HCT116 (cell line): ENCODE measurements around the gene POU2AF2. TPM values are rescaled to one million over a fixed set of nuclear protein-coding genes. Genes with fewer than 3 reads are reported as not detected.

Experiments
- ATAC-seq: fragments of 200-7000 bp; cut with Tn5 transposase; 2 replicates; pipeline ENCODE4 v1.9.1; 2020; ENCODE audit warnings: mild to moderate bottlenecking, moderate library complexity
- BruUV-seq: library from RNA; stranded (reverse); fragments of 400-500 nt; replicated peaks from 2 replicates; lab custom pipeline; 2021; lab: Mats Ljungman, UMichigan
- CTCF ChIA-PET: fragments of 300-600 bp; sonication (Branson Sonifier 250); formaldehyde crosslinking; loops from one replicate; lab custom pipeline; 2021; ENCODE audit warnings: antibody characterized with exemption; lab: Charles Lee
- POLR2A ChIA-PET: fragments of 300-600, 350-600 bp; sonication (Branson Sonifier 250); formaldehyde crosslinking; loops from one replicate; lab custom pipeline; 2021; ENCODE audit warnings: antibody characterized with exemption; lab: Charles Lee
- RAD21 ChIA-PET, 2 experiments: fragments of 300-600 bp; sonication (Branson Sonifier 250); formaldehyde crosslinking; loops; one replicate each; lab custom pipeline; 2023; ENCODE audit warnings: low total read pairs in 2 of 2; ENCODE audit not compliant: uncharacterized antibody in 2 of 2, unreplicated experiment in 2 of 2, low non-redundant PET in 1 of 2; lab: Charles Lee
- DNase-seq: peaks from one replicate; pipeline ENCODE4 v3.0.0-alpha.2; 2010; ENCODE audit warnings: low read depth, low spot score
- H2AFZ ChIP-seq: fragments of 200-600 bp; shearing (Covaris generic), sonication (generic); 2 replicates; pipeline ENCODE4 v1.6.1; 2017; ENCODE audit warnings: low read depth, mixed run types, mixed read lengths, antibody characterized with exemption, low read length; ENCODE audit not compliant: poor library complexity, severe bottlenecking
- H3K27ac ChIP-seq: 2 replicates; pipeline ENCODE4 v1.5.1; 2012; ENCODE audit warnings: low read depth, low read length
- H3K27me3 ChIP-seq: fragments of 200-600 bp; sonication (generic); 2 replicates; pipeline ENCODE4 v1.6.1; 2016; ENCODE audit warnings: mixed run types, low read length, mixed read lengths; ENCODE audit not compliant: insufficient read depth
- H3K36me3 ChIP-seq, 2 experiments: fragments of 200-500 bp in 1 of 2; fragments of 200-600 bp in 1 of 2; sonication (Bioruptor generic) in 1 of 2; sonication (generic) in 1 of 2; 2 replicates each; pipeline versions ENCODE4 v1.5.1 to v1.6.1; 2014 to 2016; ENCODE audit warnings: low read length in 2 of 2, inconsistent platforms in 1 of 2, mixed read lengths in 1 of 2, mixed run types in 1 of 2; ENCODE audit not compliant: insufficient read depth in 2 of 2, control insufficient read depth in 1 of 2
- H3K4me1 ChIP-seq, 2 experiments: fragments of 200-600 bp in 1 of 2; sonication (generic) in 1 of 2; 2 replicates each; pipeline versions ENCODE4 v1.5.1 to v1.6.1; 2012 to 2017; ENCODE audit warnings: low read length in 2 of 2, inconsistent platforms in 1 of 2, mild to moderate bottlenecking in 1 of 2, mixed read lengths in 1 of 2, mixed run types in 1 of 2, moderate library complexity in 1 of 2; ENCODE audit not compliant: insufficient read depth in 2 of 2, control insufficient read depth in 1 of 2
- H3K4me2 ChIP-seq: fragments of 200-600 bp; sonication (generic); 2 replicates; pipeline ENCODE4 v1.6.1; 2017; ENCODE audit warnings: mixed run types, low read length, mixed read lengths
- H3K4me3 ChIP-seq, 2 experiments: fragments of 200-600 bp in 1 of 2; sonication (generic) in 1 of 2; replicated peaks in 1 of 2; 2 replicates each; pipeline ENCODE4 v1.5.1; 2011 to 2016; ENCODE audit warnings: low read length in 2 of 2, control low read depth in 1 of 2, low read depth in 1 of 2, mild to moderate bottlenecking in 1 of 2, mixed read lengths in 1 of 2, mixed run types in 1 of 2
- H3K79me2 ChIP-seq: fragments of 200-600 bp; sonication (generic); 2 replicates; pipeline ENCODE4 v1.6.1; 2017; ENCODE audit warnings: mild to moderate bottlenecking, mixed run types, low read length, moderate library complexity, mixed read lengths; ENCODE audit not compliant: insufficient read depth
- H3K9ac ChIP-seq: fragments of 200-600 bp; sonication (generic); 2 replicates; pipeline ENCODE4 v1.6.1; 2016; ENCODE audit warnings: low read length, mixed read lengths
- H3K9me2 ChIP-seq: fragments of 200-600 bp; sonication (generic), shearing (Covaris generic); 2 replicates; pipeline ENCODE4 v1.6.1; 2017; ENCODE audit warnings: mixed run types, mild to moderate bottlenecking, moderate library complexity; ENCODE audit not compliant: insufficient read depth
- H3K9me3 ChIP-seq, 2 experiments: fragments of 200-500 bp in 1 of 2; fragments of 200-600 bp in 1 of 2; sonication (Bioruptor generic) in 1 of 2; sonication (generic) in 1 of 2; 2 replicates each; pipeline ENCODE4 v1.6.1; 2014 to 2017; ENCODE audit warnings: low read length in 2 of 2, mixed read lengths in 2 of 2, inconsistent platforms in 1 of 2, low read depth in 1 of 2, mild to moderate bottlenecking in 1 of 2, mixed run types in 1 of 2, moderate library complexity in 1 of 2; ENCODE audit not compliant: control insufficient read depth in 1 of 2, insufficient read depth in 1 of 2
- H4K20me1 ChIP-seq: fragments of 200-600 bp; sonication (generic), shearing (Covaris generic); 2 replicates; pipeline ENCODE4 v1.6.1; 2017; ENCODE audit warnings: mixed run types, mild to moderate bottlenecking, moderate library complexity; ENCODE audit not compliant: insufficient read depth
- CBX3 ChIP-seq: IDR thresholded peaks from 2 replicates; pipeline ENCODE4 v1.6.1; 2012; ENCODE audit warnings: low read depth
- EGR1 ChIP-seq: IDR thresholded peaks from 2 replicates; pipeline ENCODE4 v1.6.1; 2012; ENCODE audit warnings: low read depth
- ELF1 ChIP-seq: IDR thresholded peaks from 2 replicates; pipeline ENCODE4 v1.6.1; 2012; ENCODE audit warnings: low read depth, borderline replicate concordance
- EZH2 ChIP-seq: fragments of 200-600 bp; sonication (generic); IDR thresholded peaks from 2 replicates; pipeline ENCODE4 v1.6.1; 2017; ENCODE audit warnings: antibody characterized with exemption, mixed run types
- EZH2phosphoT487 ChIP-seq: fragments of 200-600 bp; IDR thresholded peaks from 2 replicates; pipeline ENCODE4 v1.6.1; 2018; ENCODE audit warnings: antibody characterized with exemption, borderline replicate concordance
- FOSL1 ChIP-seq: IDR thresholded peaks from 2 replicates; pipeline ENCODE4 v1.6.1; 2012; ENCODE audit warnings: low read depth
- JUND ChIP-seq: IDR thresholded peaks from 2 replicates; pipeline ENCODE4 v1.6.1; 2012
- POLR2A ChIP-seq: IDR thresholded peaks from 2 replicates; pipeline ENCODE4 v1.7.0; 2011; ENCODE audit warnings: borderline replicate concordance; ENCODE audit not compliant: insufficient read depth, insufficient read length; ENCODE audit errors: extremely low read depth
- SIN3A ChIP-seq: IDR thresholded peaks from 2 replicates; pipeline ENCODE4 v1.6.1; 2012; ENCODE audit warnings: low read depth
- SP1 ChIP-seq: IDR thresholded peaks from 2 replicates; pipeline ENCODE4 v1.6.1; 2012; ENCODE audit warnings: low read depth
- SRF ChIP-seq: IDR thresholded peaks from 2 replicates; pipeline ENCODE4 v1.6.1; 2012; ENCODE audit warnings: low read depth
- TCF7L2 ChIP-seq: IDR thresholded peaks from 2 replicates; pipeline ENCODE4 v1.7.0; 2011; ENCODE audit warnings: borderline replicate concordance, inconsistent platforms; ENCODE audit not compliant: insufficient read depth, insufficient read length; ENCODE audit errors: extremely low read depth
- YY1 ChIP-seq: IDR thresholded peaks from 2 replicates; pipeline ENCODE4 v1.6.1; 2011; ENCODE audit warnings: low read length, low read depth, moderate library complexity, mild to moderate bottlenecking; ENCODE audit not compliant: insufficient replicate concordance; ENCODE audit errors: extremely low read depth
- ZFX ChIP-seq: fragments of 450-650 bp; IDR thresholded peaks from 2 replicates; pipeline ENCODE4 v1.6.1; 2017
- ZNF274 ChIP-seq: fragments of 200-500 bp; sonication (Bioruptor generic); IDR thresholded peaks from 2 replicates; pipeline ENCODE4 v1.6.1; 2014; ENCODE audit warnings: mild to moderate bottlenecking, low read depth, low read length, inconsistent platforms
- intact Hi-C: fragments of 100-400 bp; cut with micrococcal nuclease; formaldehyde crosslinking; loops from 2 replicates; pipeline ENCODE4 v1.10.0; 2022
- total RNA-seq: library from RNA; stranded (reverse); gene quantifications from one replicate; pipeline ENCODE4 v1.2.1, GENCODE V29; 2021; ENCODE audit not compliant: unreplicated experiment
- TF ChIP-seq, protein P1 (sequence below): IDR thresholded peaks from 2 replicates; pipeline ENCODE4 v1.6.1; 2012; ENCODE audit warnings: low read depth
- TF ChIP-seq, protein P2 (sequence below), 3 experiments: fragments of 200-600 bp in 1 of 3; sonication (generic) in 1 of 3; IDR thresholded peaks in 2 of 3; conservative IDR thresholded peaks in 1 of 3; 2 replicates each; pipeline ENCODE4 v1.5.1; 2012 to 2017; ENCODE audit warnings: low read depth in 2 of 3, low read length in 2 of 3, antibody characterized with exemption in 1 of 3, borderline replicate concordance in 1 of 3, control low read depth in 1 of 3, mild to moderate bottlenecking in 1 of 3, mixed read lengths in 1 of 3, mixed run types in 1 of 3, moderate library complexity in 1 of 3; ENCODE audit not compliant: insufficient read depth in 1 of 3
- TF ChIP-seq, protein P3 (sequence below): IDR thresholded peaks from 2 replicates; pipeline ENCODE4 v1.6.1; 2011; ENCODE audit warnings: mild to moderate bottlenecking, low read length, moderate library complexity; ENCODE audit not compliant: insufficient replicate concordance; ENCODE audit errors: extremely low read depth
- TF ChIP-seq, protein P4 (sequence below): IDR thresholded peaks from 2 replicates; pipeline ENCODE4 v1.6.1; 2012
- TF ChIP-seq, protein P5 (sequence below): IDR thresholded peaks from 2 replicates; pipeline ENCODE4 v1.6.1; 2012

The POU2AF2 gene
- total RNA-seq, 1 experiment from 2014 or later: not detected

- BruUV-seq: no TSS peak
- Histone ChIP-seq H3K9ac (no peak overlapping the region), H2AFZ (no peak overlapping the region), H3K9me3 (no peaks in the 10 kb centered on the region), H3K27me3 (peaks cover 6% of the 10 kb centered on the region; the same call in 1 of the 2 replicates), H3K4me2 (no peak overlapping the region), H3K9me2 (no peaks in the 10 kb centered on the region; the same call in 1 of the 2 replicates), H3K4me3 (no peak overlapping the region), H3K79me2 (no peaks in the 10 kb centered on the region), H3K27ac (no peak overlapping the region), H4K20me1 (no peaks in the 10 kb centered on the region), H3K36me3 (no peaks in the 10 kb centered on the region), H3K4me1 (no peaks in the 10 kb centered on the region)
- no peak for ATAC-seq
- intact Hi-C loops: no loop called here
- no peak for TF ChIP-seq ZFX
- no peak for TF ChIP-seq EGR1
- no peak for TF ChIP-seq EZH2
- no peak for TF ChIP-seq ZNF274
- TF ChIP-seq, protein P1, sequence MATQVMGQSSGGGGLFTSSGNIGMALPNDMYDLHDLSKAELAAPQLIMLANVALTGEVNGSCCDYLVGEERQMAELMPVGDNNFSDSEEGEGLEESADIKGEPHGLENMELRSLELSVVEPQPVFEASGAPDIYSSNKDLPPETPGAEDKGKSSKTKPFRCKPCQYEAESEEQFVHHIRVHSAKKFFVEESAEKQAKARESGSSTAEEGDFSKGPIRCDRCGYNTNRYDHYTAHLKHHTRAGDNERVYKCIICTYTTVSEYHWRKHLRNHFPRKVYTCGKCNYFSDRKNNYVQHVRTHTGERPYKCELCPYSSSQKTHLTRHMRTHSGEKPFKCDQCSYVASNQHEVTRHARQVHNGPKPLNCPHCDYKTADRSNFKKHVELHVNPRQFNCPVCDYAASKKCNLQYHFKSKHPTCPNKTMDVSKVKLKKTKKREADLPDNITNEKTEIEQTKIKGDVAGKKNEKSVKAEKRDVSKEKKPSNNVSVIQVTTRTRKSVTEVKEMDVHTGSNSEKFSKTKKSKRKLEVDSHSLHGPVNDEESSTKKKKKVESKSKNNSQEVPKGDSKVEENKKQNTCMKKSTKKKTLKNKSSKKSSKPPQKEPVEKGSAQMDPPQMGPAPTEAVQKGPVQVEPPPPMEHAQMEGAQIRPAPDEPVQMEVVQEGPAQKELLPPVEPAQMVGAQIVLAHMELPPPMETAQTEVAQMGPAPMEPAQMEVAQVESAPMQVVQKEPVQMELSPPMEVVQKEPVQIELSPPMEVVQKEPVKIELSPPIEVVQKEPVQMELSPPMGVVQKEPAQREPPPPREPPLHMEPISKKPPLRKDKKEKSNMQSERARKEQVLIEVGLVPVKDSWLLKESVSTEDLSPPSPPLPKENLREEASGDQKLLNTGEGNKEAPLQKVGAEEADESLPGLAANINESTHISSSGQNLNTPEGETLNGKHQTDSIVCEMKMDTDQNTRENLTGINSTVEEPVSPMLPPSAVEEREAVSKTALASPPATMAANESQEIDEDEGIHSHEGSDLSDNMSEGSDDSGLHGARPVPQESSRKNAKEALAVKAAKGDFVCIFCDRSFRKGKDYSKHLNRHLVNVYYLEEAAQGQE: no peak
- no peak for TF ChIP-seq ELF1
- no peak for TF ChIP-seq SRF
- TF ChIP-seq, protein P2, sequence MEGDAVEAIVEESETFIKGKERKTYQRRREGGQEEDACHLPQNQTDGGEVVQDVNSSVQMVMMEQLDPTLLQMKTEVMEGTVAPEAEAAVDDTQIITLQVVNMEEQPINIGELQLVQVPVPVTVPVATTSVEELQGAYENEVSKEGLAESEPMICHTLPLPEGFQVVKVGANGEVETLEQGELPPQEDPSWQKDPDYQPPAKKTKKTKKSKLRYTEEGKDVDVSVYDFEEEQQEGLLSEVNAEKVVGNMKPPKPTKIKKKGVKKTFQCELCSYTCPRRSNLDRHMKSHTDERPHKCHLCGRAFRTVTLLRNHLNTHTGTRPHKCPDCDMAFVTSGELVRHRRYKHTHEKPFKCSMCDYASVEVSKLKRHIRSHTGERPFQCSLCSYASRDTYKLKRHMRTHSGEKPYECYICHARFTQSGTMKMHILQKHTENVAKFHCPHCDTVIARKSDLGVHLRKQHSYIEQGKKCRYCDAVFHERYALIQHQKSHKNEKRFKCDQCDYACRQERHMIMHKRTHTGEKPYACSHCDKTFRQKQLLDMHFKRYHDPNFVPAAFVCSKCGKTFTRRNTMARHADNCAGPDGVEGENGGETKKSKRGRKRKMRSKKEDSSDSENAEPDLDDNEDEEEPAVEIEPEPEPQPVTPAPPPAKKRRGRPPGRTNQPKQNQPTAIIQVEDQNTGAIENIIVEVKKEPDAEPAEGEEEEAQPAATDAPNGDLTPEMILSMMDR (IDR thresholded peaks at IDR 0.05 in 2 of 3, conservative IDR thresholded peaks at IDR 0.05 in 1 of 3; ENCODE audit: borderline replicate concordance in 1 of 3, insufficient read depth in 1 of 3, low read depth in 2 of 3, low read length in 2 of 3): no peak
- TF ChIP-seq SIN3A: no peak
- TF ChIP-seq SP1: no peak
- no peak for TF ChIP-seq TCF7L2
- TF ChIP-seq, protein P3, sequence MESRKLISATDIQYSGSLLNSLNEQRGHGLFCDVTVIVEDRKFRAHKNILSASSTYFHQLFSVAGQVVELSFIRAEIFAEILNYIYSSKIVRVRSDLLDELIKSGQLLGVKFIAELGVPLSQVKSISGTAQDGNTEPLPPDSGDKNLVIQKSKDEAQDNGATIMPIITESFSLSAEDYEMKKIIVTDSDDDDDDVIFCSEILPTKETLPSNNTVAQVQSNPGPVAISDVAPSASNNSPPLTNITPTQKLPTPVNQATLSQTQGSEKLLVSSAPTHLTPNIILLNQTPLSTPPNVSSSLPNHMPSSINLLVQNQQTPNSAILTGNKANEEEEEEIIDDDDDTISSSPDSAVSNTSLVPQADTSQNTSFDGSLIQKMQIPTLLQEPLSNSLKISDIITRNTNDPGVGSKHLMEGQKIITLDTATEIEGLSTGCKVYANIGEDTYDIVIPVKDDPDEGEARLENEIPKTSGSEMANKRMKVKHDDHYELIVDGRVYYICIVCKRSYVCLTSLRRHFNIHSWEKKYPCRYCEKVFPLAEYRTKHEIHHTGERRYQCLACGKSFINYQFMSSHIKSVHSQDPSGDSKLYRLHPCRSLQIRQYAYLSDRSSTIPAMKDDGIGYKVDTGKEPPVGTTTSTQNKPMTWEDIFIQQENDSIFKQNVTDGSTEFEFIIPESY: no peak
- no peak for TF ChIP-seq EZH2phosphoT487
- TF ChIP-seq, protein P4, sequence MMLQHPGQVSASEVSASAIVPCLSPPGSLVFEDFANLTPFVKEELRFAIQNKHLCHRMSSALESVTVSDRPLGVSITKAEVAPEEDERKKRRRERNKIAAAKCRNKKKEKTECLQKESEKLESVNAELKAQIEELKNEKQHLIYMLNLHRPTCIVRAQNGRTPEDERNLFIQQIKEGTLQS: no peak
- TF ChIP-seq CBX3: no peak
- no peak for TF ChIP-seq POLR2A
- no peak for TF ChIP-seq FOSL1
- no peak for TF ChIP-seq JUND
- TF ChIP-seq, protein P5, sequence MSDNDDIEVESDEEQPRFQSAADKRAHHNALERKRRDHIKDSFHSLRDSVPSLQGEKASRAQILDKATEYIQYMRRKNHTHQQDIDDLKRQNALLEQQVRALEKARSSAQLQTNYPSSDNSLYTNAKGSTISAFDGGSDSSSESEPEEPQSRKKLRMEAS: no peak
- TF ChIP-seq YY1: no peak
- RAD21 ChIA-PET: no interaction called here
- POLR2A ChIA-PET: no interaction called here
- CTCF ChIA-PET: no interaction called here
- DNase-seq: no peak
These were observed 86.4 kb downstream of the POU2AF2 start for GRCh38 chr11:111331711-111332479.
